CD4-positive, alpha-beta T cell treated with Interleukin-4 for 1 hour (primary cell): Measurements from ENCODE around the gene FGG.

Experiments used
- DNase-seq, 2 donors: peaks; one replicate each; pipeline ENCODE4 v3.0.0-alpha.2; 2020 to 2022

FGG gene

DNA sequence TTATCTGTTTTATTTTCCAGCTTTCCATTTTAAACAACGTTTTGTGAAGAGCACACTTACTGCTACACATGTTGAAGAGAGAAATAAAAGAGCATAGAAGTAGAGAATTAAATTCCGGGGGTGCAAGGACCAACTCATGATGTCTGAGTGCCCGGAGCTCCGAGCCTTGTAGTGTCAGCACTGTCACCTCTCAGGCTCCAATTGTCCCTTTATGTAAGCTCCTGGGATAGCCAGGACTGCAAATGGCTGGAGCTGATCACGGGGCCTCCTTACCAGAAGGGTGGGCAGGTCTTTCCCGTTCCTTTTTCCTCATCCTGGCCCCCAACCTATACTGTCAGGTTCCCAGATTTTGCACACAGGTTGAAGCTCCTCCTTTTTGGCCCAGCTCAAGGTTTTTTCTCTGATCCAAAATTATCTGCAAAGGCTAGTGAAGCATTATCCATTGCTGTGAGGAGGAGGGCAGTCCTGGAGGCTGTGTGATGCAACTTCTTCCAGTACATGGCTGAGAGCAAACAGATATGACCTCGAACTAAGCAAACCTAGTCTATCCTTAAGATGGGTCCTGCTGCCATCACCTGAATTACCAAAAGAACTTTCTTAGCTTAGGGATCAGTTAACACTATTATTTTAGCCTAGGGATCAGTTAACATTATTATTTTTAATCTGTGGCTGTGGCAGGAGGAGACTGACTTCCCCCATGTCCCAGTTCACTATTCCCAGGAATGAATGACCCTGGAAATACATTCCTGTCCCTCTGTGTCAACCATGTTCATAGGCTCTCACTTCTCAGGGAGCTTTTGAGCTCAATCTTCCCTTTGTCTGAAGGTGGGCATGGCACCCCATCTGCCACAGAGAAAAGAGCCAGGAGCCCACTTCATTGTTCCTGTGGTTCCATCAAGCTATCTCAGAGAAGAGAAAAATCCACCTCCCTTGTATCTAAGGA is at the start of gene FGG:
FGG (minus strand) TSS at position 185 of the 943 bp plus-strand sequence; CDS start at position 138, 47 bp downstream.
- no peak for DNase-seq

DNA sequence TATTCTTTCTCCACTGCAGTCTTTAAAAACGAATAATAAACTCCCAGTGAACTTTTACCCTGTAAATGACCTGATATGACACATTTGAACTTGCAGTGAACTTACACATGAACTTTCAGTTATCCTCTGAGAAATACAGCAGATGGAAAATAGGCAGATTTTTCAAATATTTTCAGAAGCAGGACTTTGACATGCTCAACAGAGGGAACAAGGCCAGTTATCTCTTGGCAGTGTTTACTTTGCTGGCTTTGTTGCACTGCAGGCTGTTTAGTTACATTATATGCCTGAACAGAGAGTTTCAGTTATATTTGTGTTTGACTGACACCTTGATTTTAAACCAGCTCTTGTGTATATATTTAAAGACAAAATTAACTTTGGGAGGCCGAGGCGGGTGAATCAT is 47.6 kb upstream of the FGG start:
- no peak for DNase-seq

DNA sequence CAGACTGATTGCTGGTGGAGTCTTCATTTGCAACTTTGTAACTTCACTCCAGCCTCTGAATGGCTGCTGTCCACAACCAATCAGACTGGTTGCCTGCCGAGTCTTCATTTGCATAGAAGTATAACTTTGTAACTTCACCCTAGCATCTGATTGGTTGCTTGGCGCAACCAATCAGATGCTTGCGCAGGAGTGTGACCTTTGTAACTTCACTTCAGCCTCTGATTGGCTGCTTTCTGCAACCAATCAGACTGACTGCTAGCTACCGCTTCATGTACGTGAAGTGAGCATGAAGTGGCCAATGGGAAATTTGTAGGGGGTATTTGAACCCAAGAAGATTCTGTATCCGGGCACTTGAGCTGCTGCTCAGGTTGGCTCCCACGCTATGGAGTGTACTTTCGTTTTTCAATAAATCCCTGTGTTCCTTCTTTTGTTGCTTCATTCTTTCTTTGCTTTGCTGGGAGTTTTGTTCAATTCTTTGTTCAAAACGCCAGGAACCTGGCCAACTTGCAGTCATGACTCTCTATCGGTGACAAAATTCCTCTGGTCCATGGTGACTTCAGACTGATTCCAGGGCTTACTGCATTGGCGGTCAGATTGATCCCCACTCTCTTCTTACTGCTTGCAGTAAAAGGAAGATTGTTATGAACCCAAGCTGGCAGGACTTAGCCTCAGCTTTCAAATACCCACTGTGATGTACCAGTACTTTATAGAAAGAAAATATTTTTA is 46.4 kb upstream of the FGG start:
- DNase-seq: no peak

DNA sequence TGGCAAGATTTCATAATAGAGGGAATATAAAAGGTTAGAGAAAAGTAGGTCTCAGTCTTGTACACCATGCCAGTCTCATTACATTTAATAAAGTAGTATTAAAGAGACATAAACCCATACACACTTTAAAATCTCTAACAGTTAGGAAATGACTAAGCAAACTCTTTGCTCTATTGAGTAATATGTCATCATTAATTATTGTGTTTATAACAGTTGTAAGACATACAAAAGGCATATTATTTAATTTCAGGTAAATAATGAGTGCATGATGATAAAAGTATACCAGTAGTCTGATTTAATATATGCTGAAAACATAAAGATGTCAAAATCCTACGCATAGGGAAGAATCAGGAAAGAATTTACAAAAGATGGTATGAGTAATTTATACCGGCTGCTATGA is 31.0 kb upstream of the FGG start:
- no peak for DNase-seq

DNA sequence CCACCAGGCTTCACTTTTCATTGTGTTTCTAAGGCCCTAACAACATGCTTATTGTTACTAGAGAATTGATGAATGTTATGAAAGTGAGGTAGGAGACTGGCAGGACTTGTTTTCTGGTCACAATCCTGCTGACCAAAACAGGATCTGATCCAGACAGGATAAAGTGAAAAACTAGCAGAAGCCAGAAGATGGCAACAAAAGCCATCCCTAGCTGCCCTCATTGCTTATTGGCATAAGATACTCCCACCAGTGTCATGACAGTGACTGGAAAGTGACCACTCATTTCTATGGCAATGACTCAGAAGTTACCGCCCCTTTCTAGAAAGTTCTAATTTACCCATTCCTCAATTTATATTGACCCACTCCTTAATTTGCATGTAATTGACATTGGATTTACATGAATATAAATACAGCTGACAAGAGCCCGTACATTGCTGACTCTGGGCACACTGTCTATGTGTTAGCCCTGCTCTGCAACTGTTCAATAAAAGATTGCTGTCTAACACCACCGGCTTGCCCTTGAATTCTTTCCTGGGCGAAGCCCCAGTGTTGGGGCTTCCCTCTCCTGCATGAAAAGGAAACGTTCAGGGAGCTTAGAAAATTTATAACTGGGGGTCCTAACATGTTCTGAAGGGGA is 30.0 kb upstream of the FGG start:
- no peak for DNase-seq

DNA sequence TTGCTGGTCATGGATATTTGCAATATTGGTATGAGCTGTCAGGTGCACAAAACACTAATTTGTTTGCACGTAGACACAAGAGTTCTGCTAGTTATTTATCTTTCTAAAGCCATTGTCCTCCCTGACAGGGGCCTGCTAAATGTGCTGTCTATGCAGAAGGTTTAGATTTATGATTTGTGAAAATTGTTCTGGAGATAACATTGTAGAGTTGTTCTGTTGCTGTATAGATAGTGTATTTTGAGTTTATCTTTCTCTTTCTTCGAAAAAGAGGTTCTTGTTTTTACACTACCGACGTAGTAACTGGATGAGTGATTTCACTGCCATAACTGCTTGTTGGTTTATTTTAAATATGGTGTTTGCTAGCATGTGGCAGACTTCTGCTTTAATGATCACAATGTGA is 28.5 kb upstream of the FGG start:
- DNase-seq: no peak

DNA sequence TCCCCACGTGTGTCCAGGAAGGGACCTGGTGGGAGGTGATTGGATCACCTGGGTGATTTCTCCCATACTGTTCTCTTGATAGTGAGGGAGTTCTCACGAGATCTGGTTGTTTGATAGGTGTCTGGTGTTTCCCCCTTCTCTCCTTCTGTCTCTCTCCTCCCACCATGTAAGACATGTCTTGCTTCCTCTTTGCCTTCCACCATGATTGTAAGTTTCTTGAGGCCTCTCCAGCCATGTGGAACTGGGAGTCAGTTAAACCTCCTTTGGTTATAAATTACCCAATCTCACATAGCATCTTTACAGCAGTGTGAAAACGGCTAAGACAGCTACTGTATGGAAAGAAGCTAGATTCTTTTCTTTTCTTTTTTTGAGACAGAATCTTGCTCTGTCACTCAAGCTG is 21.6 kb upstream of the FGG start:
- no peak for DNase-seq

DNA sequence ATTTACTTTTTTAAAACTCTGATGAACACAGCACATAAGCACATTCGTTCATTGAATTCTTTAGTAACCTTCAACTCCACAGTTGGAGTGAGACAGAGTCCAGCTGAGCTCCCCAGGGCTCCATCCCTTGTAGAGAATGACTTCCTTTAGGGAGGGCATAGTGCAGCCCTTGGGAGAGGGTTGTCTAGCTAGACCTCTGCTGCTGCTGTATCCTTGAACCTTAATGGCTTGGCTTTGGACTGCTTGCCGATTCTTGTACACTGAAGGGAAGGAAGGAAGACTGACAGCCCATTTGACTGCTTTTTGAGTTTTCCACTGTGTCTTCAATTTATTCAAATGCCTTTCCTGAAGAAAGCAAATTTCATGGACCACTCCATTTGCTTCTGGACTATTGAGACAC is 19.4 kb upstream of the FGG start:
- no peak for DNase-seq

DNA sequence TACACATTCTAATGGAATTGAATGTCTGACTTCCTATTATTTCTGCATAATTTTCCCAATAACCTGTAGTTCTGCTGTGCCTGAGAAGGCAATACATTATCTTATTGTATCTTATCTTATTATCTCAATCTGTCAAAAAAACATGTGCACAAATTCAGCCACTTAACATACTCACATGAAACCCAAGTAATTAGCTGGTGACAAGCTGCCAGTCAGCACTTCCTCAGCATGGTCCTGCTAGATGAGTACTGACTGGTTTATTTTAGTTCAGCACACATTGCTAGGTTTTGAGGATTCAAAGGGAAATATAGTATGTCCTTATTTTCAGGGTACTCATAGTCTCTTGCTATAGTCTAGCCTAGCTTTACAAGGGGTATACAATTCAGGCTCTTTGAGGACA is 17.9 kb upstream of the FGG start:
- DNase-seq: no peak

DNA sequence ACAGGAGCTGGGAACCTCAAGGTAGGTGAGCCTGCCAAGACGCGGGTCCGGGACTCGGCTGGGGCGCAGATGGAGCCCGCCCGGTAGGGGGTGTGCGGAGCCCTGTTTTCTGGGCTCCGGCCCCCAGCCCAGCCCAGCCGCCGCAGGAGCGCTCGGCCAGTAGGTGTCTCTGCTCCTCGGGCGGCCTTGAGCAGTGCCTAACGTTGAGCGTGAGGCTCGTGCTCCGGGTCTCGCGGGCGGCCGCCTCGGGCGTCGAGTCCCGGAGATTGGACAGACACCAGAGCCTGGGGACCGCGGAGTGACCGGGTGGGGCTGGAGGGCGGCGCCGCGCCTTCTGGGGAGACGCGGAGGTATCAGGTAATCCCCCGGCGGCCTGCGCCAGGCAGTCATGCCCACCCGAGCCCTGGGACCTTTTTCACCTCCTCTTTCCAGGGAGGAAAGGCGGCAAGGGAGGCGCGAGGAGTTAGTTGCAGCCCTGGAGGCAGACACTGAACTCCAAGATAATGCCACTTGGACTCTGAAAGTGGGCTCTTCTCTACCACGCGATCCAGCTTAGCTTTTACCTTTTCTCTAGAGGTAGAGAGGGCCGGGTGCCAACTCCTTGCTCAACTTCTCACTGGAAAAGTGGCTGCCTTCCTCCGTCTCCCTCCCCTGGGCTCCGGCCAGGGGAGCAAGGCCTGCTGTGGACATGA is 14.5 kb upstream of the FGG start:
- peak; percentile 21 to 35 for DNase-seq

DNA sequence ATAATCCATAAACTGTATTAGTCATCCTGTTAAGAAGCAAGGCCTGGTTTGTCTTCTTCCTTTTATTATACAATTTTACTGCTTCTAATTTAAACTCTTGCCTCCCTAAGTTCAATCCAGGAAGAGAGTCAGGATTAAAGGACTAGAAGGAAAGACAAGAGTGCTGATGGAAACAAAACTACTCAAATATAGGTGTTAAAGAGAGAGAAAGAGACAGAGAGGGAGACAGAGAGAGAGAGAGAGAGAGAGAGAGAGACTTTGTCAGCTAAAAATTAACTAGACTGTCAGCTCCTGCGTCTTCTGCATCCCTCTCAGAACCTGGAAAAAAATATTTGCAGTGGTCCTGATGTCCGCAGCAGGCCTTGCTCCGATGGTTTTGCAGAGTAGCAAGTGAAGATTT is 13.5 kb upstream of the FGG start:
- DNase-seq: no peak

DNA sequence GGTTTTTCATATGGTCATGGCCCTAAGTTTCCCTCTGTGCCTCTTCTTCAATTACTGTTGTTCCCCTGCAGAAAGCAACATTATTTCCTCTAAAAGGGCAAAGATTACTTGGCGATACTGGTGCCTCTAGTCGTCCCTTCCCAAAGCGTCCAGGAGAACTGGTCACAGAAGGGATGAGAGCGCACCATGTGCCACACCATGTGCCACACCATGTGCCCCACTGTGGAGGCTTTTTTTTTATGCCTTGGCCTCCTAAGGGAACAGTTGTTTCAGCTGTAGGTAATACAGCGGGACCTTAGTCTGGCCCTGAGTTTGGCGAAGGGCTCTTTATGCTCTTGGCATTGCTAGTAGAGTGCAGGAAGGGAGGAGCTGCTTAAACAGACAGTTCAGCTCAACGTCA is 11.5 kb upstream of the FGG start:
- no peak for DNase-seq

DNA sequence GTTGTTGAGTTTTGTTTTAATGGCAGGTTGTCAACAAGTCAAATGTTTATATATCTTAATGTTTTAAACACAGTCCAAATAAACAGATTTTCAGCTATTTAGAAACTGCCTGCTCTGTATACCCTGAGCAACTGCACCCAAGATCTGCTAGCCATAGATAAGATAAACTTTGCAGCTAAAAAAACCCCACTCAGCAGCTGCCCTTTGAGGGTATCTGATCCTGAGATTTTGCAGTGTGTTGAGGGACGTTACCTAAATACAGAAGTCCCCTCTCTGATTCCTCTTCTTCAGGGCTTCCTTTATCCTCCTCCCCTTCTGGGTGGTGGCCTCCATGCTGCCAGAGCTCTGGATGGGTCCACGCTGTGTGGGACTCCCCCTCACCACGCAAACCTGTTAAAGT is 11.0 kb upstream of the FGG start:
- DNase-seq: no peak

DNA sequence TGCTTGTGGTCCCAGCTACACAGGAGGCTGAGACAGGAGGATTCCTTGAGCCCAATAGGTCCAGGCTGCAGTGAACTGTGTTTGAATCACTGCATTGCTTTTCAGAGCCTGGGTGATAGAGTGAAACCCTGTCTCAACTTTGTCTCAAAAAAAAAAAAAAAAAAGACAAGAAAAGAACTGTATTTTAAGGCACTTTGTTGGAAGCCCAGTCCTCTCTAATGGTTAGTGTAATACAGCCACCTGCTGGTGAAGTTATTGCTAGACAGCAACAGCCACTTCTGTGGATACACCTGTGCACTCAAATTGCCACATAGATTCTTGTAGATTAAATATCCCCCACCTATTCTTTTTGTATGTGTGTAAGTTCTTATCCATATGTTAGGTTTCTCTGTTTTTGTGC is 10.1 kb upstream of the FGG start:
- peak in 1 of 2 donors; percentile 52 for DNase-seq

DNA sequence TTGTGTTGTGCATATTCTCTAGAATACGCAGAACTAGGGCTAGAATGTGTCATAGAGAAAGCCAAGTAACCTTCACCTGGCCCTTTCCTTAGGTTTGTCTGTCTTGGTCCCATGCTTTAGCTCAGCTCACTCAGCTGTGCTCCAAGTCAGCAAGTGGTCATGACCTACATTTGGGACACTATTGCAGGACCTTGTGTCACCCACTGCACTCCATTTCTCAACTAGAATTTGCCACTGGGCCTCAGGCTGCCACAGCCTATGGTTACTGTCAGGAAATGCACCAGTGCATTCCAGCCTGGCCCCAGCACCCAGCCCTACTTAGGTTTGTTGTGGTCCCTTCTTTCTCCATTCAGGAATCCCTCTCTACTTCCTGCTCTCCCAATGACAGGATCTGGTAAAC is 7.7 kb upstream of the FGG start:
- no peak for DNase-seq

DNA sequence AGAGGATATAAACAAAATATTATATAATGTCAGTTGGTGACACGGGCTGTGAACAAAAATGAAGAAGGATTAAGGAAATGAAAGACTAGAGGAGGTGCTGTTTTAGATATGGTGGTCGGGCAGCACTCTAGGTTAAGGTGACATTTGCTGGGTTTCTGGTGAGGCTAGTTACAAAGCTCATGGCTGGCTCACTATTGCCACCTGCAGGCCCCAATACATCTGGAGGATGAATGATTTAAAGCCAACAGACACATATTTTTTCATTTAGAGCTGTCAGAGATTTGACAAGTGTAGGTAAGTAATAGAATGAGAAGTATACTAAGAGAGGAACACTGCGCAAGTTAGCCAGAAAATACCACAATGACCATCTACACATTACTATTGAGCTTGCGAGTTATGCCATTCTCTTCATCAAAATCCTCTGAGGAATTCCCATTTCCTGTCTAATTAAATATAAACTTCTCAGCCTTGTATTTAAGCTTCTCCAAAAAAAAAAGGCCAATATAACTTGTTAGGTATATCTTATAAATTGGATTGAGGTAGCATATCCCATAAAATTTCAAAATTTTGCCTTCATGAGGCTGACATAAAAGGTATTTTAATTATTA is 6.4 kb upstream of the FGG start:
- DNase-seq: peak; percentile 48 to 51

DNA sequence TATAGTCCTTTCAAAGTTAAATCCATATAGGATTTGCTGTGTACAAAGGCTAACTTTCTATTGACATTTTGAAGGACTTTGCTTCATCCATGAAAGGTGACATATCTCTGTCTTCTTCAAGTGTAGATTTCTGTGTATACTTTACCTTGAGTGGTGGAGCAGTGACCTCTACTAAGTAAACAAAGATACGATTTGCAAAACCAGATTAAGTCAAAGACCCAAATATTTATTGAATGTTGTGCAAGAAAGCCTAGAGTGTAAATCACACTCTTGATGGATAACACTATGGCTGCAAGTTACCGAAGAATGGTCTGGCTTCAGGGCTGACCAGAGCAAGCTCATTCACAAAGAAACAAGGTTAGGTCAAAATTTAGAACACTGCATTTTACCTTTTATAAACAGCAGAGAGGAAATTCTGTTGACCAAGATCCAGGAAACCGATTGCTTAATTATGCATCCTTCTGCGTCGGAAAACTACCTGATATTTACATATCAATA is 5.4 kb upstream of the FGG start:
- no peak for DNase-seq

DNA sequence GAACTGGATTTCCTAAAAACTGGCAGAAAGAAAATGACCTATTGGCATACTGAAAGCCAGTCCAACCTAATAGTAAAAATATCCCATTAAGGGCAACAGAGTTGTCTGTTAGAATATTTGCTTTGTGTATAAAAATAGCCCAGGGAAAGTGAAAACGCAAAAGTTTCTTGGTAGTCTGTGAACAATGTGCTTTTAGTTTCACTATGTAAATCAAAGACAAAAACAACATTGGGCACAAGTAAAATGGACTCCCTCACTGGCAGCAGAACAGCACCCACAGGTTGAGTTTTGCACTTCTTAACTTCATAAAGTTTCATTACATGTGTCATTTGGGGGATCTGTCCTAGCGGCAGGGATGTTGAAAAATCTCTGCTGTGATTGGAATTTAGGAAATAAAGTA is 4.3 kb upstream of the FGG start:
- peak in 1 of 2 donors; percentile 12 for DNase-seq

DNA sequence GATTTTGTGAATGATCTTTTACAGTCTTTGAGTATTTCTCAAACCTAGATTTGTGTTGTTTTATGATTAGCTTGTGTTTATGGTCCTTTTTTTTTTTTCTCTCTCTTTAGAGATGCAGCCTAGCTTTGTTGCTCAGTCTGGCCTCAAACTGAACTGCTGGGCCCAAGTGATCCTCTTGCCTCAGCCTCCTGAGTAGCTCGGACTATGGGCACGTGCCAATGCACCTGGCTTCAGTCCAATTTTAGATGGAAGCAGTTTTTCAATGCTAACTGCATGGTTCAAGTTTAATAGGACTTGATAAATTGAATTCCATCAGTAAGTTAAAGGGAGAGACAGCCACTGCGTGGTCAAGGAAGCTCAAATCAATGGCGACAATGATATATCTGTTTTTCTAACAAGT is 3.8 kb upstream of the FGG start:
- no peak for DNase-seq

DNA sequence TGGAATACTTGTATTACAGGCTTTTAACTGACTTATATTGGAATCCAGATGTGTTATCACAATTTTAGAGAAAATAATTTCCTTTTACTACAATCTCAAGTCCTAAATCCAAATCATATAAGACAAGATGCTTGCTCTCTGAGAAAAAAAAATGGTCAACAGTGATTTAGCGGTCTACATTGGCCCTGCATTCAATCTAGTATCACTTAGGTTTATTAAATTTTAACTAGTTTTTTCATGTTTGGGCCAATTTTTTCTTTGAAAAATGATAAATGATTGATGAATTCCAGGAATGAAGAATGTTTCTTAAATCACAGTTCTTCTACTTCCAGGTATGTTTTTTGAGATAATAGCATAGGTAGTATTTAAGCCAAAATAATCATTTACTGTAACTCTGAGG is 2.8 kb upstream of the FGG start:
- no peak for DNase-seq

DNA sequence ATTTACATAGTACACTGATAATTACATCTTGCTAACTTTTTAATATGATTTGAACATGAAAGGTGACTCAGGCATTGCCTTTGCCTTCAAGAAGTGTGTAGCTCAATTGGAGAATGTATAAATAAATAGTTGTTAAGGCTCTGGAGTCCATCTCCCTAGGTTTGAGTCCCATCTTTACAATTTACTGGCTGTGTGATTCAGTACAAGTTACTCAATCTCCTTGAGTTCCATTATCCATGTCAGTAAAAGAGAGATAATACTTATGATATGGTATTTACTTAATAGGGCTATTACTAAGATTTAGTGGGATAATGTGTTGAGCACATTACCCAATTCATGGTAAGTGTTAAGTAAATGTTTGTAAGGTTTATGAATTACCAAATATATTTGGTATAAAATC is 1.9 kb upstream of the FGG start:
- DNase-seq: no peak

DNA sequence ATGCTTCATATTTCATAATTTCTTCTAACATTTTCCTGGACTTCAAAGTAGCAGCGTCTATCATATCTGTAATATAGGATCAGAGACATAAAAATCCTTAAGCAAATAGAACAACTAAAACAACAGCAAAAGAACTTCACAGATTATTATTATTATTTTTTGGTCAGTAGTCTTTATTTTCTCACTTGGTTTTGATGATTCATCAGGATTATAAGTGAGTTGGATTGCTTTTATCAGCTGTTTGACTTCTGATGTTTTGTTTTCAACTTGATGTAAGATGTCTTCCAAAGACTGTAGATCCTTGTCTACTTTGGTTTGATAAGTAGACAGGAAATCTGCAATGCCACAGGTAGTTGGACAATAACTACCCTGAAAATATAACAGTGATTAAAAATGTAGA is 623 bp downstream of the FGG start:
- no peak for DNase-seq

DNA sequence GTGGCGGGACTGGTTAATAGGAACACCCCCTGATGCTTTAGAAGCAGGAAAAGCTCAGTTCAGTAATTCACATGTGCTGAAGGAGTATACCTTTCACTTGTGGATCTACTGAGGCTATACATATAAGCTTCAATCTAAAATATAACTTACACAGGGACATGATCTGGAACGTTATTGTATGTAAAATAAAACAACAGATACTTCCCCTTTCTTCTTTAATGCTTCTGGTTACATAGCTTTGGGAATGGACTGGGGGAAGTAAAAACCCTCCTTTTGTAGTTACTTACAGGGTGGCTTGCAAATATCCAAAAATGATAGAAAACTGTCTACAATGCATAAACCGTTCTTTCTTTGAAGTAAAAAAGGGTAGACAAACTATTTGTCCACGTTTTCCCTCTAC is 1.9 kb downstream of the FGG start:
- no peak for DNase-seq
